DMS 273 (cell line): ENCODE measurements around the gene ENTPD2.
A peak's percentile ranks its signal among the peaks of the same experiment; 100 is the strongest.

ENCODE experiments used
- DNase-seq: peaks from one replicate; lab custom pipeline; 2025; ENCODE audit not compliant: unreplicated experiment; lab: John Stamatoyannopoulos, UW

Gene ENTPD2

GRCh38 chr9:137018761-137019559 is 34.9 kb downstream of the ENTPD2 start:
- no peak for DNase-seq

DNA sequence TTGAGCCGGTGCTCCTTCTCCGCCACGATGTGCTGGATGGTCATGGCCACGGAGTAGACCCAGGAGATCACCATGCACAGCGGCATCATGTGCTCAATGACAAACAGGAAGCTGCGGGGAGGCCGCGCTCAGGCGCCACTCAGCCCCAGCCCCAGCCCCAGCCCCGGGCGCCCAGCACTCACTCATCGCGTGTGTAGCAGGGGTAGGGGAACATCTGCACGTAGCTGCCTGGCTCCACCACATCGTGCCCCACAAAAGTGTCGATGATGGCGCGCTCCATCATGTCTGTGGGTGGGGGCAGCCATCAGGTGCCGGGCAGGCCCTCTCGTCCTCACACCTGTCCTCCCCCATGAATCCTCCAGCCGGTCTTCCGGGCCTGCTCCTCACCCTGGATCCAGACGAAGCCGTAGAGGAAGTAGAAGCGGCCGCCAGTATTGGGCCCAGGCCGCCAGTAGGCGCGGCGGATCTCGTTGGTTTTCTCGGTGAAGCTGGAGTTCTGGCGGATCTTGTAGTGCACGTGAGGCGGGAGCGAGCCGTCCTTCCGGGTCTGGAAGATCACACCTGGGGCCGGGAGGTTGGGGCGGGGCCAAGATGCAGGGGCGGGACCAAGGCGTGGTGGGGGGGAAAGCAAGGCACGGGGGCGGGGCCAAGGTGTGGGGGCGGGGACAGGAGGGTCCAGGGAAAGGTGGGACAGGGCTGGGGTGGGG is 35.9 kb downstream of the ENTPD2 start:
- no peak for DNase-seq

DNA sequence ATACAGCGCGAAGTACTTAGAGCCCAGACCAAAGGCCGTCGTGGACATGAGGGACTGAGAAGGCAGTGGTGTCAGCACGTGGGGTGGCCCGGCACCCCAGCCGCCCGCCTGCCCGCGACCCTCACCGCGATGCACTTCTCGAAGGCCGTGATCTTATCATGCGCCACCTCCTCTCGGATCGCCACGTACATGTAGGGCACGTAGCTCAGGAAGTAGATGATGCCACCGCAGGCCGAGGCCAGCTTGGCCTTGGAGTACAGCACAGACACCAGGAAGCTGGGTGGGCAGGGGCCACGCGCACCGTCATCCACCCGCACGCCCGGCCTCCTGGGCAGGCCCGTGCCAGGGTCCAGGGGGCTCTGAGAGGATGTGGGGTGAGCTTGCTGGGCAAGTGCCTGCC is 36.8 kb downstream of the ENTPD2 start:
- no peak for DNase-seq

DNA sequence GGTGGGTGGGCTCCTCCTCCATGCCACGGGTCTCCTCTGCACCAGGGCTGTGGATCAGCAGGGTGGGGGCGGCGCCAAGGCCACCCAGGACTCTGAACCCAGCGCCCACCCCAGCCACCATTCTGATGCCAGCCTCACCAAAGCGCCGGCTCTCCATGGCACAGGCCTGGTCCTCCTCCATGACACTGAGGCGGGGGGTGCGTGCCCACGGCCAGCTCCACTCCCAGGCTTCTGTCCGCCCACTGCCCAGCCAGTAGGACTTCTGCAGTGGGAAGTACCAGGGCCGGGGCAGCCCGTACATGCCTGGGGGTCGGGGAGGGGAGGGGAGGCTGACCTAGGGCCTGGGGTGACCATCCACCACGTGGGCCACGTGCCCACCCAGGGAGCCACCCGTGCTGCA is 37.4 kb downstream of the ENTPD2 start:
- no peak for DNase-seq

- DNase-seq = no peak
Observed at GRCh38 chr9:137015976-137016375, 37.9 kb downstream of the ENTPD2 start.

DNA sequence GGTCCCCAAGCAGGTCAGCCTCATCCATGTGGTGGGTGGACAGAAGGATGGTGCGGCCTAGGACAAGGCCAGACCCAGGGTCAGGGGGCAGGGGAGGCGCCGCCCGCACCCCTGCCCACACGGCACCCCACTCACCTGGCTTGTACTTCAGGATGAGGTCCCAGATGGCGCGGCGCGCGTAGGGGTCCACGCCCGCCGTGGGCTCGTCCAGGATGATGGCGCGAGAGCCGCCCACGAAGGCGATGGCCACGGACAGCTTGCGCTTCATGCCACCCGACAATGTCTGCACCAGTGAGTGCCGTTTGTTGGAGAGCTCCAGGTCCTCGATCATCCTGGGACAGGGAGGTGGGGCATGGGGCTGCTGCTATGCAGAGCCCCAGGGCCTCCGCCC is 38.3 kb downstream of the ENTPD2 start:
- DNase-seq = no peak

DNA sequence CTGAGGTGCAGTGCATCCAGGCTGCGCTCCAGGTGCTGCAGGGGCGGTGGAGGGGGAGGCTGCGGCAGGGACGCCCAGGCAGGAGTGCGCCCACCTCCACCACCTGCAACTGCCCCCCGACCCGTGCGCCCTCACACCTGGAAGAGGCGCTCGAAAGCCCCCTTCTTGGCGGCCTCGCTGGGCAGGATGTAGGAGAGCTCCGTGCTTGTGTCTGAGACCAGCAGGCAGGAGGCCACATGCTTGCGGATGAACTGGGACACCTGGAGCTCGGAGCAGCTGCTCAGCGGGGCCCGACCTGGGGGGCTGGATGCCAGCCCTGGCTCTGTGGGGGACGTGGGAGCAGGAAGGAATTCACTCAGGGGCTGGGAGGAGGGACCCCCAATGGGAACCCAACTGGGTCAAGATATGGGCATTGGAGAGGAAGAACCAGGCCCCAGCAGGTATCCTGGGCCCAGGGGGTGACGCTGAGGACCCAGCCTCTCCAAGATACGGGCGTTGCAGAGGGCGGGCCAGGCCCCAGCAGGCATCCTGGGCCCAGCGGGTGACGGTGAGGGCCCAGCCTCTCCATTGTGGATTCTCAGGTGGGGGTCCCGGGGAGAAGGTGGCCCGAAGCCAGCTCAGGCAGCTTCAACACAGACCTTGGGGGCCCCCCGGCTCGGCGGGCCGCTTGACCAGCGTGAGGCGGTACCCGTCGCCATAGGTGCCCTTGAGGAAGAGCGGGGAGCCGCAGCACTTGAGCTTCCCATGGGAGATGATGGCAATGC is 38.9 kb downstream of the ENTPD2 start:
- DNase-seq = no peak

- DNase-seq = no peak
Observed at GRCh38 chr9:137014166-137014565, 39.7 kb downstream of the ENTPD2 start.

GRCh38 chr9:137013571-137013940 is 40.3 kb downstream of the ENTPD2 start:
- DNase-seq = no peak

GRCh38 chr9:137012694-137013570 is 40.9 kb downstream of the ENTPD2 start:
- no peak for DNase-seq

DNA sequence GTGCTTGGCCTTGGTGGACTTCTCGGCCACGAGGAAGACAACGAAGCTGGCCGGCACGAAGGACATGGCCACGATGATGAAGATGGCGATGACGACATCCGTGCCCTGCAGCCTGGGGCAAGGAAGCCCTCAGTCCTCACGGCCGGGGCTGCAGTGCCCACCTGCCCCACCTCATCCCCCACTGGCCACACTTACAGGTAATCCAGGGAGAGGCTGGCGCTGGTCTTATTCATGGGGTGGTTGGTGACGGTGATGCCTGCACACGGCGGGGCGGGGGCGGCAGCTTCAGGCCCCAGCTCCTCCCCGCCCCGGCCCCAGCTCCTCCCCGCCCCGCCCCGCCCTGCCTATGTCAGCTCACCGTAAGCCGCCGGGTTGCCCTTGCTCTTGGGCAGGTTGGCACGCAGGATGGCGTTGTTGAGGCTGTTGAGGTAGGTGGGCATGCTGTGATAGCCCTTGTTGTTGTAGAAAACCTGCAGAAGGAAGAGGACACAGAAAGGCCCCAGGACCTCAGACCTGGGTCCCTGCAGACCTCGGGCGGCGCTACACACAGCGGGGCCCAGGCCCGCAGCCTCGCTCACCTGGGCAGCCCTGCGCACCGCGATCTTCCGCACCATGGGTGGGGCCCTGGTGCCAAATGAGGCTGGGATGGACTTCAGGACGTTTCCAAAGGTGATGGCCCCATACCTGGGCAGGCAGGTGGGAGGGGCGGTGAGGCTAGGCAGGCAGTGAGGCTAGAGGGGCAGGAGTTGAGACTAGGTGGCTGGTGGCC is 41.8 kb downstream of the ENTPD2 start:
- DNase-seq = no peak

DNA sequence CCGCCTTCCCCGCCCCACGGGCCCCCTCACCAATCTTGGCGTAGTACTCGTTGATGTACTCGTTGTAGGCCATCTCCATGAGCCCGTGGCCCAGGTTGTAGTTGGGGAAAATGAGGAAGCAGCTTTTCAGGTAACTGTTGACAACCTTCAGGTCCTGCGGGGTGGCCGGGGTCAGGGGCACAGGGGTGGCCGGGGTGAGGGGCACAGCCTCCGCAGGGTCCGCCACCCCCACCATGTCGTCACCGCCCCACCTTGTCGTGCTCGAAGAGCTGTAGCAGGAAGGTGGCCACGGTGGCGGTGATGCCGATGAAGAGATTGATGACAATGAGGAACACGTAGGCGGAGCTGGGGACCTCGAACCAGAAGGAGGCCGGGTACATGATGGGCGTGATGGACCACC is 42.7 kb downstream of the ENTPD2 start:
- DNase-seq = no peak

GRCh38 chr9:137009938-137010732 is 43.7 kb downstream of the ENTPD2 start:
- DNase-seq = no peak

DNA sequence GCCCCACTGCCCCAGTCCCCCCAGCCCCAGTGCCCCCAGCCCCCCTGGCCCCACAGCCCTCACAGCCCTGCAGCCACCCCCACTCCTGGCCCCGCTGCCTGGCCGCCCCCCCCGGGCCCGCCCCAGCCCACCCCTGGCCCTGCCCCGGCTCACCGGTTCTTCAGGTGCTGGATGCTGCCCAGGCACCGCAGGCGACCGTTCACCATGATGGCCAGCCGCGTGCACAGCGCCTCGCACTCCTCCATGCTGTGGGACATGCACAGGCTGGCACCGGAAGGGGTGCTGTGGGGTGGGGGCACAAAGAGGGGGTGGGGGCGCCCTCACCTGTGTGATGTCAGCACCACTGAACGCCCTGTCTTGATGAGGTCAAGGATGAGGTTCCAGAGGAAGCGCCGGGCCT is 44.6 kb downstream of the ENTPD2 start:
- DNase-seq = no peak

- no peak for DNase-seq
Observed at GRCh38 chr9:137008312-137008711, 45.5 kb downstream of the ENTPD2 start.

GRCh38 chr9:137007816-137008270 is 46.0 kb downstream of the ENTPD2 start:
- no peak for DNase-seq

- peak; percentile 85 for DNase-seq
Observed at GRCh38 chr9:137007108-137007815, 46.6 kb downstream of the ENTPD2 start.

DNA sequence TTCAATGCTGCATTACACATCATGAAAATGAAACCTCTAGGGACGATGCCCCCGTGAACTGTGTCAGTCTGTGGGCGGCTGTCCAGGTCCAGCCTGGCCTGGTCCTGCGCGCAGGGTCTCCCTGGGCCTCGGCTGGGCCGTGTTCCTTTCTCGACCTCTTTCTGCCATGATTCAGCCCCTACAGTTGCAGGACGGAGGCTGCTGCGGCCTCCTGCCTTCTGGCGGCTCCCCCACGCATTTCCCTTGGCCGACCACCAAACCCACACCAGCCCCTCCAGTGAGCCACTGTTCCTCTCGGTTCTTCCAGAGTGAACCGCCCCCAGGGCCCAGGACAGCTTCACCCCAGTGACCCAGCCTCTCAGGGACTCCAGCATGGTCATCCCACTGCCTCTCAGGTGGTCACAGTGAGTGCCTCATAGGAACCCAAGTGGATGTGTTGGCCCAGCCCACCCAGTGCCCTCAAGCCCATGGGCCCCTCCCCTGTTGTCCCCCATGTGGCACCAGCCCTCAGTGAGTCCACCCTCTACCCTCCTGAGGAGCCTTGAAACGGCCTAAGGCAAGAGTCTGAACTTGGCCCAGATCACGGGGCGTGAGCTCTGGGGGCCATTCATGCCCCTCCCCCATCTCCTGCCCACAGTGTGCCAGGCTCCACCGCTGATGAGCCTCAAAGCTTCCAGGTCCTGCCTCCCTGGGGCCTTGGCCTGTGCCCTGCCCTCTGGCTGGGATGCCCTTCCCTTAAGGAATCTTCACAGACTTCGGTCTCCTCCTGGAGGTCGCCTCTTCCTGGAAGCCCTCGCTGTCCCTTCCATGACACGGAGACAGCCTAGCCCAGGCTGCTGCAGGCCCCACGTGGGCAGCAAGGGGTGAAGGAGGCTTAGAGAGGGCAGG is 47.5 kb downstream of the ENTPD2 start:
- no peak for DNase-seq
